ENCODE data around the gene LSMEM2. TPM values are rescaled to one million over a fixed set of nuclear protein-coding genes. Genes with fewer than 3 reads are reported as not detected.
"Not testable (repeated sequence)": the region's sequence is repeated elsewhere in the genome, so short reads cannot be mapped to it uniquely, and the experiment has no call there.

The LSMEM2 gene
- total RNA-seq, 3 donors from 2014 or later: not detected

GRCh38 chr3:50270422-50271224 is 8.3 kb upstream of the LSMEM2 start:
- TF ChIP-seq POLR2A (IDR thresholded peaks at IDR 0.05) (no peak), CTCF (IDR thresholded peaks at IDR 0.05) (no peak), POLR2AphosphoS5 (IDR thresholded peaks at IDR 0.05) (no peak)
- Histone ChIP-seq H3K27me3 (no peaks in the 10 kb centered on the region), H3K9me3 (no peaks in the 10 kb centered on the region), H3K4me1 (peaks cover 17 to 32% of the 10 kb centered on the region in 2 donors), H3K4me3 (no peak overlapping the region), H3K27ac (peak overlapping the region; percentile 94 to 100), H3K36me3 (no peaks in the 10 kb centered on the region)
- intact Hi-C loops (cut with DNase I; ENCODE audit: low total_unique reads): loop anchor here (1.0 kb wide), 1 partner anchor 77 kb away; no protein-coding TSS in a partner anchor
- DNase-seq (ENCODE audit: low spot score in 2 of 2): no peak

GRCh38 chr3:50271314-50271936 is 7.5 kb upstream of the LSMEM2 start:
- Histone ChIP-seq H3K27me3 (no peaks in the 10 kb centered on the region), H3K36me3 (no peaks in the 10 kb centered on the region), H3K4me1 (peaks cover 17 to 24% of the 10 kb centered on the region in 2 donors), H3K4me3 (no peak overlapping the region), H3K27ac (peak overlapping the region in 1 of 2 donors; percentile 33), H3K9me3 (no peaks in the 10 kb centered on the region)
- intact Hi-C loops (cut with DNase I; ENCODE audit: low total_unique reads): loop anchor here (1.0 kb wide), 1 partner anchor 78 kb away; no protein-coding TSS in a partner anchor
- TF ChIP-seq POLR2AphosphoS5 (IDR thresholded peaks at IDR 0.05) (no peak), CTCF (IDR thresholded peaks at IDR 0.05) (no peak), POLR2A (IDR thresholded peaks at IDR 0.05) (no peak)
- DNase-seq (ENCODE audit: low spot score in 2 of 2): no peak

- H3K27ac ChIP-seq; H3K9me3 ChIP-seq; H3K36me3 ChIP-seq; H3K27me3 ChIP-seq; DNase-seq (ENCODE audit: low spot score in 2 of 2): not testable (repeated sequence)
- intact Hi-C loops (cut with DNase I; ENCODE audit: low total_unique reads): loop anchor here (2.0 kb wide), 1 partner anchor 46 kb away; no protein-coding TSS in a partner anchor
- Histone ChIP-seq H3K4me1 (peaks cover 17 to 21% of the 10 kb centered on the region in 2 donors), H3K4me3 (peak overlapping the region in 1 of 3 donors; percentile 47)
Measured at GRCh38 chr3:50272538-50272910, 6.4 kb upstream of the LSMEM2 start.

- H3K9me3 ChIP-seq: no peaks in the 10 kb centered on the region
- no peak overlapping the region for H3K27ac ChIP-seq
- H3K4me3 ChIP-seq: peak overlapping the region; percentile 21 to 65 (median 47)
- no peaks in the 10 kb centered on the region for H3K36me3 ChIP-seq
- no peaks in the 10 kb centered on the region for H3K27me3 ChIP-seq
- TF ChIP-seq POLR2AphosphoS5 (IDR thresholded peaks at IDR 0.05): peak; percentile 51 to 85 (median 77)
- TF ChIP-seq POLR2A (IDR thresholded peaks at IDR 0.05): no peak
- TF ChIP-seq CTCF (IDR thresholded peaks at IDR 0.05): peak; percentile 99 to 100 (median 99)
- H3K4me1 ChIP-seq: peaks cover 17% of the 10 kb centered on the region in 2 donors
- peak; percentile 76 to 92 for DNase-seq (ENCODE audit: low spot score in 2 of 2)
- intact Hi-C loops (cut with DNase I; ENCODE audit: low total_unique reads): loop anchor here (2.0 kb wide), 1 partner anchor 46 kb away; no protein-coding TSS in a partner anchor
Measured at GRCh38 chr3:50272911-50273688, 5.8 kb upstream of the LSMEM2 start.

GRCh38 chr3:50273689-50274065 is 5.2 kb upstream of the LSMEM2 start:
- no peaks in the 10 kb centered on the region for H3K27me3 ChIP-seq
- no peak for DNase-seq (ENCODE audit: low spot score in 2 of 2)
- H3K9me3 ChIP-seq: no peaks in the 10 kb centered on the region
- no peaks in the 10 kb centered on the region for H3K36me3 ChIP-seq
- peaks cover 12% of the 10 kb centered on the region in 2 donors for H3K4me1 ChIP-seq
- peak overlapping the region; percentile 21 to 65 (median 47) for H3K4me3 ChIP-seq
- TF ChIP-seq POLR2A (IDR thresholded peaks at IDR 0.05) (no peak), POLR2AphosphoS5 (IDR thresholded peaks at IDR 0.05) (no peak), CTCF (IDR thresholded peaks at IDR 0.05) (no peak)
- no peak overlapping the region for H3K27ac ChIP-seq
- intact Hi-C loops (cut with DNase I; ENCODE audit: low total_unique reads): loop anchor here (2.0 kb wide), 1 partner anchor 47 kb away; no protein-coding TSS in a partner anchor
